Vagina (tissue), 2 donors: ENCODE results near the gene CREB3L2. TPM values are rescaled to one million over a fixed set of nuclear protein-coding genes. Genes with fewer than 3 reads are reported as not detected.

Source experiments
- DNase-seq, 2 donors: peaks; one replicate each; pipeline ENCODE4 v3.0.0-alpha.2; 2017; ENCODE audit errors: extremely low spot score in 2 of 2
- H3K27ac ChIP-seq: fragments of 200-600 bp; sonication (generic); one replicate; pipeline ENCODE4 v1.5.1; 2019
- H3K27me3 ChIP-seq: fragments of 200-600 bp; sonication (generic); one replicate; pipeline ENCODE4 v1.5.1; 2019
- H3K36me3 ChIP-seq, 2 donors: fragments of 200-600 bp; sonication (generic); one replicate each; pipeline ENCODE4 v1.5.1; 2017 to 2019
- H3K4me1 ChIP-seq: fragments of 200-600 bp; sonication (generic); one replicate; pipeline ENCODE4 v1.5.1; 2019
- H3K4me3 ChIP-seq, 2 donors: fragments of 200-600 bp; sonication (generic); 1 replicate in 1 of 2; 2 replicates in 1 of 2; pipeline ENCODE4 v1.5.1; 2016 to 2019
- H3K9me3 ChIP-seq: fragments of 200-600 bp; sonication (generic); one replicate; pipeline ENCODE4 v1.5.1; 2019
- POLR2A ChIP-seq, 2 donors: fragments of 450-650 bp; IDR thresholded peaks; one replicate each; pipeline ENCODE4 v1.6.1; 2017; ENCODE audit warnings: antibody characterized with exemption in 2 of 2, mild to moderate bottlenecking in 2 of 2, moderate library complexity in 2 of 2
- POLR2AphosphoS5 ChIP-seq, 2 donors: sonication (generic); formaldehyde crosslinking; IDR thresholded peaks; one replicate each; pipeline ENCODE4 v1.9.0; 2017; ENCODE audit warnings: antibody characterized with exemption in 2 of 2, mild to moderate bottlenecking in 2 of 2, low read depth in 1 of 2; ENCODE audit not compliant: insufficient read depth in 1 of 2
- intact Hi-C: fragments of 100-400 bp; cut with DNase I; formaldehyde crosslinking; loops from one replicate; pipeline ENCODE4 v1.15.1; 2023
- total RNA-seq: library from RNA; depleted of rRNA; stranded (reverse); fragments of >200 nt; gene quantifications from one replicate; pipeline ENCODE4 v1.2.3, GENCODE V29; 2016
- TF ChIP-seq, protein P1 (sequence below), 3 experiments: fragments of 450-650 bp in 2 of 3; fragments of 200-600 bp in 1 of 3; sonication (generic) in 1 of 3; IDR thresholded peaks; one replicate each; pipeline ENCODE4 v1.5.1; 2017 to 2019; ENCODE audit warnings: antibody characterized with exemption in 3 of 3, mild to moderate bottlenecking in 2 of 3, moderate library complexity in 2 of 3

The CREB3L2 gene
- total RNA-seq, 1 donor from 2014 or later, result 28.7 TPM

DNA sequence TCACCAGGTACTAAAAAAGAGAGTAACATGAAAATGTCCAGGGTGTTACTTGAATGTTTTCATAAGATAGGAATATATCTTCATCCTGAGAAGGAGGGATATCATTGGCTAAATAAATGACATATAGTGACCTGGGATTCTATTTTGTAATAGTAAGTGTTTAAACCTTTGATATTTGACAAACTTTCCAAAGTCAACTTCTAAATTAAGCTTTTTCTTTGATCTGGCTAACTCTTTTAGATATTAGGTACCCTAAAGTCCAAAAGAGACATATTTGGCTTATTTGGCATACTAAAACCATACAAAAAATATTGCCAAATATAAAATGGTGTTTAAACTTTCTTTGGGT, 22.4 kb upstream of the CREB3L2 start:
- no peaks in the 10 kb centered on the region for H3K27me3 ChIP-seq
- no peaks in the 10 kb centered on the region for H3K4me1 ChIP-seq
- TF ChIP-seq, protein P1, sequence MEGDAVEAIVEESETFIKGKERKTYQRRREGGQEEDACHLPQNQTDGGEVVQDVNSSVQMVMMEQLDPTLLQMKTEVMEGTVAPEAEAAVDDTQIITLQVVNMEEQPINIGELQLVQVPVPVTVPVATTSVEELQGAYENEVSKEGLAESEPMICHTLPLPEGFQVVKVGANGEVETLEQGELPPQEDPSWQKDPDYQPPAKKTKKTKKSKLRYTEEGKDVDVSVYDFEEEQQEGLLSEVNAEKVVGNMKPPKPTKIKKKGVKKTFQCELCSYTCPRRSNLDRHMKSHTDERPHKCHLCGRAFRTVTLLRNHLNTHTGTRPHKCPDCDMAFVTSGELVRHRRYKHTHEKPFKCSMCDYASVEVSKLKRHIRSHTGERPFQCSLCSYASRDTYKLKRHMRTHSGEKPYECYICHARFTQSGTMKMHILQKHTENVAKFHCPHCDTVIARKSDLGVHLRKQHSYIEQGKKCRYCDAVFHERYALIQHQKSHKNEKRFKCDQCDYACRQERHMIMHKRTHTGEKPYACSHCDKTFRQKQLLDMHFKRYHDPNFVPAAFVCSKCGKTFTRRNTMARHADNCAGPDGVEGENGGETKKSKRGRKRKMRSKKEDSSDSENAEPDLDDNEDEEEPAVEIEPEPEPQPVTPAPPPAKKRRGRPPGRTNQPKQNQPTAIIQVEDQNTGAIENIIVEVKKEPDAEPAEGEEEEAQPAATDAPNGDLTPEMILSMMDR (IDR thresholded peaks at IDR 0.05), result no peak
- TF ChIP-seq POLR2A (IDR thresholded peaks at IDR 0.05) (no peak), POLR2AphosphoS5 (IDR thresholded peaks at IDR 0.05; ENCODE audit: insufficient read depth in 1 of 2, low read depth in 1 of 2) (no peak)
- no peak overlapping the region for H3K4me3 ChIP-seq
- DNase-seq, result no peak
- intact Hi-C loops, result no loop called here
- no peaks in the 10 kb centered on the region for H3K36me3 ChIP-seq
- no peak overlapping the region for H3K27ac ChIP-seq
- no peaks in the 10 kb centered on the region for H3K9me3 ChIP-seq

DNA sequence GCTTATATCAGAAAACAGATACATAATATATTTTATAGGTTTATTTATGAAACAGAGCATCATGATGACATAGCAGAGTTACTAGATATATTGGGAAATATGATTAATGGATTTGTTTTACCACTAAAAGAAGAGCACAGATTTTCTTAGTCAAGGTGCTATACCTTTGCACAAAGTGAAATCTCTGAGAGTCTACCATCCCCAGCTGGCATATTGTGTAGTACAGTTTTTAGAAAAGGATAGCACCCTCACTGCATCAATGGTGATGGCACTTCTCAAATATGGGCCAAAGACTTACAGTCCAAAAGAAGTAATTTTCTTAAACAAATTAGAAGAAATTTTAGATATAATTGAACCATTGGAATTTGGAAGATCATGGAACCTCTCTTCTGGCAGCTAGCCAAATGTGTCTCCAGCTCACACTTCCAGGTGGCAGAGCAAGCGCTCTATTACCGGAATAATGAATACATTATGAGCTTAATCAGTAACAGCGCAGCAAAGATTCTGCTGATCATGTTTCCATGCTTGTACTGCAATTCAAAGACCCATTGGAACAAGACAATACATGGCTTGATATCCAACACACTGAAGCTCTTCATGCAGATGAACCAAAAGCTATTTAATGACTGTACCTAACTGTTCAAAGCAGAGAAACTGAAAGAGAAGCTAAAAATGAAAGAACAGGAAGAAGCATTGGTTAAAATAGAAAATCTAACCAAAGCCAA, 21.9 kb upstream of the CREB3L2 start:
- no peaks in the 10 kb centered on the region for H3K9me3 ChIP-seq
- DNase-seq, result no peak
- no peak overlapping the region for H3K27ac ChIP-seq
- intact Hi-C loops, result no loop called here
- H3K36me3 ChIP-seq, result no peaks in the 10 kb centered on the region
- H3K4me3 ChIP-seq, result no peak overlapping the region
- no peaks in the 10 kb centered on the region for H3K4me1 ChIP-seq
- no peaks in the 10 kb centered on the region for H3K27me3 ChIP-seq
- TF ChIP-seq POLR2A (IDR thresholded peaks at IDR 0.05) (no peak), POLR2AphosphoS5 (IDR thresholded peaks at IDR 0.05; ENCODE audit: insufficient read depth in 1 of 2, low read depth in 1 of 2) (no peak)
- TF ChIP-seq, protein P1 (IDR thresholded peaks at IDR 0.05), result no peak

DNA sequence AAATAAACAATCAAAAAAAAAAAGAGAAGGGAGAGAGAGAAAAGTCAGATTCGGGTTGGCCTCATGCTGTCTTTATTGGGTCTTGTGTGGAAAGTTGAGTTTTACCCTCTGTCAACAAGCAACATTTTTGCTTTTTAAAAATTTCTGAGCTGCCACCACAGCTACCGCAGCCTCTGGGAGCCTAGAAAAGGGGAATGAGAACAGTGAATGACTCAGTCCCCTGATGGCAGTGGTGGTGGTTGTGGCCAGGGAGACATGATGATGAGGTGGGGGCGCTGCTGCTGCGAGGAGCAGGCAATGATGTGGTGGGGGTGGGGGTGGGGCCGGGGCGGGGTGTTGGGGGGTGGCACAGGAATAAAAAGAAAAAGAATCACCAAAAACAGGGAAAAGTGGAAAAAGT, 20.0 kb upstream of the CREB3L2 start:
- intact Hi-C loops, result no loop called here
- H3K27me3 ChIP-seq, result no peaks in the 10 kb centered on the region
- no peak overlapping the region for H3K4me3 ChIP-seq
- no peaks in the 10 kb centered on the region for H3K36me3 ChIP-seq
- no peak for DNase-seq
- no peaks in the 10 kb centered on the region for H3K4me1 ChIP-seq
- H3K9me3 ChIP-seq, result no peaks in the 10 kb centered on the region
- H3K27ac ChIP-seq, result no peak overlapping the region
- TF ChIP-seq POLR2AphosphoS5 (IDR thresholded peaks at IDR 0.05; ENCODE audit: insufficient read depth in 1 of 2, low read depth in 1 of 2) (no peak), POLR2A (IDR thresholded peaks at IDR 0.05) (no peak)
- TF ChIP-seq, protein P1 (IDR thresholded peaks at IDR 0.05), result no peak

DNA sequence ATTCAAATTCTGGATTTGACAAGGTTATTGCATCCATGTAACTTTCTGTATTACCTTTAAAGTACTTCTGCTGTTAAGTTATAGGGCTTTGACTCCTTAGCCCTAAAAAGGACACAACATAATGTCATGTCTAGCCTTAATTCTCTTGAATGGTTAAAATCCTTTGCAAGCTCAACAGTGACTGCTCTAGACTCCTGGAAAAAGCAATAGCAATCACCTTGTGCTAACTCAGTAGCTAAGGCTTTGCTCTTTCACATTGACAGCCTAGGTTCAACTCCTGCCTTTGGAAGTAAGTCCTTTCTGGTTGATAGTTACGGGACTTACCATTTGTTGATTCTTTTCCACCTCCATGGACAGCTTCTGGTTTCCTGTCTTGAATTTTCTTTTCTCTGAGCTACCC, 16.1 kb upstream of the CREB3L2 start:
- Histone ChIP-seq H3K4me1 (no peaks in the 10 kb centered on the region), H3K27ac (no peak overlapping the region), H3K9me3 (no peaks in the 10 kb centered on the region), H3K27me3 (no peaks in the 10 kb centered on the region), H3K36me3 (no peaks in the 10 kb centered on the region), H3K4me3 (no peak overlapping the region)
- intact Hi-C loops, result loop anchor here (5.0 kb wide), 1 partner anchor 351 kb away; no protein-coding TSS in a partner anchor
- no peak for TF ChIP-seq POLR2AphosphoS5 (IDR thresholded peaks at IDR 0.05; ENCODE audit: insufficient read depth in 1 of 2, low read depth in 1 of 2)
- DNase-seq, result no peak

DNA sequence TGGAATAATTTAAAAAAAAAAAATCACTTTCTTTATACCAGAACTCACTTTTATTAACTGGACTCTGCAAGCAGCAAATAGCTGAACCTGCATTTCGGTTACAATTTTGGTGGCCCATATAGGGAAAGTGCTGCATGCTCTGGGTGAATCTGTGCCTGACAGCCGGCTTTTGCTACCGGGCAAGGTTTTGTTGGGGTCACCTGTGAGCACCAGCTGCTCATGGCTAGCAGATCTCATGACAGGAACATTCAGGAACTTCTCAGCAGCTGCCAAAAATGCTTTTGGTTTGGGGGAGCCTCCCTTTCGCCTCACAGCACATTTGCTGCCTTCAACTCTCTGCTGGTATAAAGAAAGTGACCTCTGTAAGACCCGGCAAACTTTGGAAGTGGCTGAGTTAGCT, 13.2 kb upstream of the CREB3L2 start:
- DNase-seq, result no peak
- intact Hi-C loops, result loop anchor here (5.0 kb wide), 1 partner anchor 348 kb away; no protein-coding TSS in a partner anchor

More for the DNA sequence above, 13.2 kb upstream of the CREB3L2 start:
- Histone ChIP-seq H3K27me3 (no peaks in the 10 kb centered on the region), H3K4me1 (no peaks in the 10 kb centered on the region), H3K4me3 (no peak overlapping the region), H3K36me3 (no peaks in the 10 kb centered on the region), H3K9me3 (no peaks in the 10 kb centered on the region), H3K27ac (no peak overlapping the region)
- TF ChIP-seq, protein P1 (IDR thresholded peaks at IDR 0.05), result no peak
- no peak for TF ChIP-seq POLR2AphosphoS5 (IDR thresholded peaks at IDR 0.05; ENCODE audit: insufficient read depth in 1 of 2, low read depth in 1 of 2)
- no peak for TF ChIP-seq POLR2A (IDR thresholded peaks at IDR 0.05)
